ENCODE data around the gene RHOC. TPM values are rescaled to one million over a fixed set of nuclear protein-coding genes. Genes with fewer than 3 reads are reported as not detected.

Gene RHOC
- total and polyA plus RNA-seq, 2 donors (not counting 1 experiment from before 2014, with no cell fraction given), result 21.0 to 28.3 TPM

DNA sequence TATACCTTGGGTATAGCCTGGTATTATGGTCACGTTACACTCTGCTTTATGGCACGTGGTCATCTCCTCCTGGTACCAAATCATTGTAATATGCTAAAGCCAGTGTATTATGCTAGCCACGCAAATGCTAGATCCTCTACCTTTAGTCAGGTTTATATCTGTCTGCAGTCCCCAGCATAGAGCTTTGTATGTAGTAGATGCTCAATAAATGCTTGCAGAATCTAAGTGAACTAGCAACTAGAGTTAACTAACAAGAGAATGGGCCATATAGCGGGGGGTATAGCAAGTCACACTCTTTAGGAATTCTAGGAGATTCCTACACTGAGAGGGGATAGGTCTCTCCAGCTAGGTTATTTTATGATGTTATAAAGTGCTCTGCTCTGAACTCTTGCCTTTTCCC lies 29.4 kb downstream of the RHOC start:
- Mint-ChIP-seq H3K9me3 (ENCODE audit: insufficient read depth) (no peaks in the 10 kb centered on the region), H3K27me3 (no peaks in the 10 kb centered on the region), H3K4me1 (peaks cover 30% of the 10 kb centered on the region), H3K4me3 (no peak overlapping the region), H3K27ac (no peak overlapping the region)
- no peak for DNase-seq
- CTCF ChIA-PET, result interaction anchor here (7.0 kb wide), 1 partner anchor 32 kb away, joined by 62 read pairs; the partner anchor contains the start of gene RHOC
- H3K36me3 ChIP-seq (replicated peaks in 1 of 2; ENCODE audit: control extremely low read depth in 1 of 2, control insufficient read depth in 1 of 2, extremely low read depth in 1 of 2, insufficient read depth in 2 of 2, low read length in 1 of 2), result peaks cover 0 to under 1% of the 10 kb centered on the region in 2 experiments
- H3K9me3 ChIP-seq (ENCODE audit: control extremely low read depth in 1 of 3, control insufficient read depth in 2 of 3, insufficient read depth in 1 of 3, low read length in 2 of 3), result no peaks in the 10 kb centered on the region
- H4K20me1 ChIP-seq (ENCODE audit: control insufficient read depth, insufficient read depth, low read length, poor library complexity, severe bottlenecking), result no peaks in the 10 kb centered on the region
- WGBS (ENCODE audit: insufficient coverage), result 100% methylated on average over 2 of the region's 4 CpGs
- intact Hi-C loops (cut with micrococcal nuclease), result loop anchor here (10.0 kb wide), 3 partner anchors 173 to 283 kb away; partner anchors contain the start of genes CTTNBP2NL and WNT2B
- H3K4me3 ChIP-seq (ENCODE audit: control extremely low read depth in 1 of 5, extremely low read depth in 1 of 5, insufficient read depth in 1 of 5, low read depth in 2 of 5, low read length in 4 of 5), result no peak overlapping the region
- no peak overlapping the region for H3K27ac ChIP-seq (ENCODE audit: low read length in 2 of 2)
- POLR2A ChIA-PET, result no interaction called here
- TF ChIP-seq EZH2 (IDR thresholded peaks at IDR 0.05; ENCODE audit: borderline replicate concordance, insufficient read depth, low read depth, low read length, poor library complexity, severe bottlenecking), result no peak
- TF ChIP-seq, protein P1, sequence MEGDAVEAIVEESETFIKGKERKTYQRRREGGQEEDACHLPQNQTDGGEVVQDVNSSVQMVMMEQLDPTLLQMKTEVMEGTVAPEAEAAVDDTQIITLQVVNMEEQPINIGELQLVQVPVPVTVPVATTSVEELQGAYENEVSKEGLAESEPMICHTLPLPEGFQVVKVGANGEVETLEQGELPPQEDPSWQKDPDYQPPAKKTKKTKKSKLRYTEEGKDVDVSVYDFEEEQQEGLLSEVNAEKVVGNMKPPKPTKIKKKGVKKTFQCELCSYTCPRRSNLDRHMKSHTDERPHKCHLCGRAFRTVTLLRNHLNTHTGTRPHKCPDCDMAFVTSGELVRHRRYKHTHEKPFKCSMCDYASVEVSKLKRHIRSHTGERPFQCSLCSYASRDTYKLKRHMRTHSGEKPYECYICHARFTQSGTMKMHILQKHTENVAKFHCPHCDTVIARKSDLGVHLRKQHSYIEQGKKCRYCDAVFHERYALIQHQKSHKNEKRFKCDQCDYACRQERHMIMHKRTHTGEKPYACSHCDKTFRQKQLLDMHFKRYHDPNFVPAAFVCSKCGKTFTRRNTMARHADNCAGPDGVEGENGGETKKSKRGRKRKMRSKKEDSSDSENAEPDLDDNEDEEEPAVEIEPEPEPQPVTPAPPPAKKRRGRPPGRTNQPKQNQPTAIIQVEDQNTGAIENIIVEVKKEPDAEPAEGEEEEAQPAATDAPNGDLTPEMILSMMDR (IDR thresholded peaks at IDR 0.05), result no peak
- no peak for ATAC-seq (ENCODE audit: low read depth)
- no peak overlapping the region for H3K4me2 ChIP-seq (replicated peaks; ENCODE audit: low read depth, low read length, poor library complexity, severe bottlenecking)
- no peak overlapping the region for H3K9ac ChIP-seq (ENCODE audit: low read length)
- no peak overlapping the region for H2AFZ ChIP-seq (ENCODE audit: insufficient read depth, low read depth, low read length, poor library complexity, severe bottlenecking)
- no peaks in the 10 kb centered on the region for H3K27me3 ChIP-seq (replicated peaks in 1 of 4; ENCODE audit: control extremely low read depth in 1 of 4, control insufficient read depth in 3 of 4, insufficient read depth in 4 of 4, low read length in 3 of 4)
- peaks cover 18% of the 10 kb centered on the region for H3K79me2 ChIP-seq (ENCODE audit: control insufficient read depth, insufficient read depth, low read length)
- peaks cover 25 to 30% of the 10 kb centered on the region in 2 donors for H3K4me1 ChIP-seq (ENCODE audit: control insufficient read depth in 2 of 2, insufficient read depth in 2 of 2, low read length in 2 of 2)

DNA sequence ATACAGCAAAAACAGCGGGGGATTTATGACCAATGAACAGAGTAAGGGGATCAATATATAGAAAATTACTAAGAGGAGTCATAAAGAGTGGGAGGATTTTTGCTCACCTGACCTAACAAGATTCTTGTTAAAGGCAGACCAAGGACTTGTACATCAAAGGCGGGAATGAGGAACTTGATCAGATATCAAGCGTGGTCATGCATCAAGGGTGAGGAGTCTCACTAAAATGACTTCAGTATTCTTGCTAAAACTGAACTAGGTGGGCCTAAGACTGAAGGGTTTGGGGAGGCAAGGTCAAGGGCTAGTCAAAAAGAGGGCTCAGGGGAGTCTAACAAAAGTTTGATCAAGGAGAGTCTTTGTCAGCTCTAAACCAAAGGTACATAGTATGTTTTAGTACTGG lies 30.4 kb downstream of the RHOC start:
- POLR2A ChIA-PET, result interaction anchor here (0.5 to 0.6 kb wide), 2 partner anchors 17 to 31 kb away, joined by 3 to 4 read pairs; no protein-coding TSS in a partner anchor
- H4K20me1 ChIP-seq (ENCODE audit: control insufficient read depth, insufficient read depth, low read length, poor library complexity, severe bottlenecking), result no peaks in the 10 kb centered on the region
- peaks cover 18% of the 10 kb centered on the region for H3K79me2 ChIP-seq (ENCODE audit: control insufficient read depth, insufficient read depth, low read length)
- CTCF ChIA-PET, result interaction anchor here (2.8 to 7.0 kb wide), 3 partner anchors 33 to 210 kb away, joined by 12 to 62 read pairs (median 53); partner anchors contain the start of genes PPM1J and RHOC
- Mint-ChIP-seq H3K4me1 (peaks cover 30% of the 10 kb centered on the region), H3K27me3 (no peaks in the 10 kb centered on the region), H3K4me3 (peak overlapping the region; percentile 75), H3K9me3 (ENCODE audit: insufficient read depth) (no peaks in the 10 kb centered on the region), H3K27ac (peak overlapping the region; percentile 7)
- peak overlapping the region; percentile 98 for H3K4me2 ChIP-seq (replicated peaks; ENCODE audit: low read depth, low read length, poor library complexity, severe bottlenecking)
- H3K27ac ChIP-seq (ENCODE audit: low read length in 2 of 2), result no peak overlapping the region
- no peak overlapping the region for H3K4me3 ChIP-seq (ENCODE audit: control extremely low read depth in 1 of 5, extremely low read depth in 1 of 5, insufficient read depth in 1 of 5, low read depth in 2 of 5, low read length in 4 of 5)
- H3K4me1 ChIP-seq (ENCODE audit: control insufficient read depth in 2 of 2, insufficient read depth in 2 of 2, low read length in 2 of 2), result peaks cover 25 to 30% of the 10 kb centered on the region in 2 donors
- ATAC-seq (ENCODE audit: low read depth) (peak; percentile 26), DNase-seq (peak; percentile 65)
- no peaks in the 10 kb centered on the region for H3K9me3 ChIP-seq (ENCODE audit: control extremely low read depth in 1 of 3, control insufficient read depth in 2 of 3, insufficient read depth in 1 of 3, low read length in 2 of 3)
- WGBS (ENCODE audit: insufficient coverage), result 35% methylated on average over 3 of the region's 3 CpGs
- intact Hi-C loops (cut with micrococcal nuclease), result loop anchor here (10.0 kb wide), 3 partner anchors 172 to 282 kb away; partner anchors contain the start of genes CTTNBP2NL and WNT2B
- no peak for TF ChIP-seq EZH2 (IDR thresholded peaks at IDR 0.05; ENCODE audit: borderline replicate concordance, insufficient read depth, low read depth, low read length, poor library complexity, severe bottlenecking)
- TF ChIP-seq, protein P1 (IDR thresholded peaks at IDR 0.05), result no peak
- H3K36me3 ChIP-seq (replicated peaks in 1 of 2; ENCODE audit: control extremely low read depth in 1 of 2, control insufficient read depth in 1 of 2, extremely low read depth in 1 of 2, insufficient read depth in 2 of 2, low read length in 1 of 2), result peaks cover 2 to 9% of the 10 kb centered on the region in 2 experiments
- no peaks in the 10 kb centered on the region for H3K27me3 ChIP-seq (replicated peaks in 1 of 4; ENCODE audit: control extremely low read depth in 1 of 4, control insufficient read depth in 3 of 4, insufficient read depth in 4 of 4, low read length in 3 of 4)
- H3K9ac ChIP-seq (ENCODE audit: low read length), result no peak overlapping the region
- H2AFZ ChIP-seq (ENCODE audit: insufficient read depth, low read depth, low read length, poor library complexity, severe bottlenecking), result no peak overlapping the region

Data from B cell (primary cell).